NB4 (cell line): ENCODE data around the gene UNK.

Experiments
- CTCF ChIP-seq: IDR thresholded peaks from one replicate; pipeline ENCODE4 v1.5.1; 2012; ENCODE audit warnings: low read depth, low read length
- MYC ChIP-seq: IDR thresholded peaks from 2 replicates; pipeline ENCODE4 v1.6.1; 2011; ENCODE audit warnings: low read depth, low read length
- POLR2A ChIP-seq: IDR thresholded peaks from 2 replicates; pipeline ENCODE4 v1.6.1; 2011; ENCODE audit warnings: mild to moderate bottlenecking; ENCODE audit not compliant: insufficient read length; ENCODE audit errors: extremely low read depth

DNA sequence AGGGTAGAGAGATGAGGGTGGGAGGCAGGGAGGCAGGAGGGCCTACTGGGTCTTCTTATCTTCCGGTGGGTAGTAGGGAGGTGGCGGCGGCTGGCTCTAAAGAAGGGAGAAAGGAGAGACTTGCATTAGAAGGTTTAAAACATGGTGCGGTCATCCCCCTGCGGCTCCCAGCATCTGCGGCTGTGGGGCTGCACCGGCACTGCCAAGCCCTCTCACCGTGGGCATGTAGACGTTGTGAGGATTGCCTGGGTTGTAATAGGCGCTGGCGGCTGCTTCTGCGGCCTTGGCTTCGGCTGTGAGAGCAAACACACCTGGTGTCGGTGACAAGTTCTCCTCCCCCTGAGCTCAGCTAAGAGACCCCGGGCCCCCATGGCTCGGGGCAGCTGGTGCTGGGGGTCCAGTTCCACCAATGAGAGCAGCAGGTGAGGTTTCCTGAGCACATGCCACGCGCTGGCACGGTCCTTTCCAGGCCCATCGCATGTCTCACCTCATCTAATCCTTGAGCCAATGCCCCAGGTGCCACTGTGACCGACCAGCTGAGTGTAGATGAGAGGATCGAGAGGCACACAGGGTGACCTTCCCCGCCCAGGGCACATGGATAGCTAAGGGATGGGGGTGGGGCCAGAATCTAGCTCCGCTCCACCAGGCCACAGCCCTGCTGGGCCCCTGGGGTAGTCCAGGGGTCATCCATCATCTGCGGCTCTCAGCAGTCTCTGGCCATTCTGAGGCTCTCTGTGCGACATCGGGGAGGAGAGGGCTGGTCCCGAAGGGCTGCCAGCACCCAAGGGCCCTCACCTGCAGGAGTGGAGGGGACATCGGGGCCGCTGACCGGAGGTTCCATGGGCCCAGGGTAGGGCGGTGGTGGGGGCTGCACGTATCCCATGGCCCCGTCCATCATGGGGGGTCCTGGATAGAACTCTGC, 62.3 kb downstream of the UNK start:
- TF ChIP-seq CTCF (no peak), POLR2A (no peak), MYC (no peak)
